NCI-H748 (cell line): ENCODE measurements around the gene CAMTA1.
A peak's percentile ranks its signal among the peaks of the same experiment; 100 is the strongest.

Experiments used
- DNase-seq: peaks from one replicate; lab custom pipeline; 2025; ENCODE audit not compliant: unreplicated experiment; lab: John Stamatoyannopoulos, UW

CAMTA1 gene

GRCh38 chr1:7060745-7061144 is 275.5 kb downstream of the CAMTA1 start:
- DNase-seq = no peak

- DNase-seq = no peak
Observed at GRCh38 chr1:7062346-7063061, 277.2 kb downstream of the CAMTA1 start.

GRCh38 chr1:7063981-7064380 is 278.7 kb downstream of the CAMTA1 start:
- no peak for DNase-seq

- no peak for DNase-seq
Observed at GRCh38 chr1:7068552-7068951, 283.3 kb downstream of the CAMTA1 start.

GRCh38 chr1:7069931-7070330 is 284.7 kb downstream of the CAMTA1 start:
- no peak for DNase-seq

- peak; percentile 66 for DNase-seq
Observed at GRCh38 chr1:7070389-7071029, 285.3 kb downstream of the CAMTA1 start.

GRCh38 chr1:7076117-7076516 is 290.9 kb downstream of the CAMTA1 start:
- no peak for DNase-seq

- DNase-seq = peak; percentile 80
Observed at GRCh38 chr1:7076572-7076971, 291.3 kb downstream of the CAMTA1 start.

GRCh38 chr1:7077136-7077535 is 291.9 kb downstream of the CAMTA1 start:
- no peak for DNase-seq

GRCh38 chr1:7077970-7078369 is 292.7 kb downstream of the CAMTA1 start:
- DNase-seq = no peak

- DNase-seq = no peak
Observed at GRCh38 chr1:7079637-7080036, 294.4 kb downstream of the CAMTA1 start.

- no peak for DNase-seq
Observed at GRCh38 chr1:7084232-7084894, 299.1 kb downstream of the CAMTA1 start.

- no peak for DNase-seq
Observed at GRCh38 chr1:7085521-7085920, 300.3 kb downstream of the CAMTA1 start.

GRCh38 chr1:7086106-7086505 is 300.9 kb downstream of the CAMTA1 start:
- no peak for DNase-seq

GRCh38 chr1:7087888-7088287 is 302.6 kb downstream of the CAMTA1 start:
- no peak for DNase-seq

- DNase-seq = peak; percentile 60
Observed at GRCh38 chr1:7089497-7089896, 304.2 kb downstream of the CAMTA1 start.

- DNase-seq = no peak
Observed at GRCh38 chr1:7093297-7093696, 308.0 kb downstream of the CAMTA1 start.

GRCh38 chr1:7094086-7094485 is 308.8 kb downstream of the CAMTA1 start:
- DNase-seq = no peak

GRCh38 chr1:7094509-7094908 is 309.3 kb downstream of the CAMTA1 start:
- no peak for DNase-seq

GRCh38 chr1:7095343-7095964 is 310.2 kb downstream of the CAMTA1 start:
- DNase-seq = no peak

GRCh38 chr1:7097938-7098592 is 312.8 kb downstream of the CAMTA1 start:
- no peak for DNase-seq
